ENCODE data around the gene LMNA.
"Not testable (repeated sequence)": the region's sequence is repeated elsewhere in the genome, so short reads cannot be mapped to it uniquely, and the experiment has no call there.

Gene LMNA

GRCh38 chr1:156160743-156161171 lies 46.2 kb downstream of the LMNA start:
- DNase-seq (ENCODE audit: low read depth in 3 of 3, low spot score in 1 of 3) = peak; percentile 20 to 59 (median 25)

DNA sequence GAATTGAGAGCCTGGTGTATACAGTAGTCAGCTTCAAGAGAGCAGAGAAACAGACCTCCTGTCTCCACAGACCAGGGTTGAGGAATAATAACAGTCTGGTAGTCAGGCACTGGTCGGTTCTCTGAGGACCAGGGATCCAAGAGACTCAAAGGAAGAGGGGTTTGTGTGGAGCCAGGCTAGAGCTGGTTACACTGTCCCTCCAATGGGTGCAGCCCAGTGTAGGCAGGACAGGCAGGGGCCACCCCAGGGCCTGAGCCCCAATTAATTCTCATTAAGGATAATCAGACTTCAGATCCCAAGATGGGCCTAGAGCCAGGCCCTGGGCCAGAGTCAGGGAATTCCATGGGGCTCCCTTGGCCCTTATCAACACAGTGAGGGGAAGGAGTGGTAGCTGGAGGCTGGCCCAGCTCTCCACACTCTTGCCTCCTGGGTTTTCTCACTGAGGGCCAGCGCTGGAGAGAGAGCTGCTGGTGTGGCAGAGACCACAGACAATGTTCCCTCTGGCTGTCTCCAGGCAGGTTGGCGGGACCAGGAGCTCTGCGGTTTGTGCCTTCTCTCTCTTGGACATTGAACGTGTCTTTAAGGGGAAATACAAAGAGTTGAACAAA lies 48.0 kb downstream of the LMNA start:
- DNase-seq (ENCODE audit: low read depth in 3 of 3, low spot score in 1 of 3) = no peak

- no peak for DNase-seq (ENCODE audit: low read depth in 3 of 3, low spot score in 1 of 3)
These were observed 49.2 kb downstream of the LMNA start for GRCh38 chr1:156163712-156164111.

DNA sequence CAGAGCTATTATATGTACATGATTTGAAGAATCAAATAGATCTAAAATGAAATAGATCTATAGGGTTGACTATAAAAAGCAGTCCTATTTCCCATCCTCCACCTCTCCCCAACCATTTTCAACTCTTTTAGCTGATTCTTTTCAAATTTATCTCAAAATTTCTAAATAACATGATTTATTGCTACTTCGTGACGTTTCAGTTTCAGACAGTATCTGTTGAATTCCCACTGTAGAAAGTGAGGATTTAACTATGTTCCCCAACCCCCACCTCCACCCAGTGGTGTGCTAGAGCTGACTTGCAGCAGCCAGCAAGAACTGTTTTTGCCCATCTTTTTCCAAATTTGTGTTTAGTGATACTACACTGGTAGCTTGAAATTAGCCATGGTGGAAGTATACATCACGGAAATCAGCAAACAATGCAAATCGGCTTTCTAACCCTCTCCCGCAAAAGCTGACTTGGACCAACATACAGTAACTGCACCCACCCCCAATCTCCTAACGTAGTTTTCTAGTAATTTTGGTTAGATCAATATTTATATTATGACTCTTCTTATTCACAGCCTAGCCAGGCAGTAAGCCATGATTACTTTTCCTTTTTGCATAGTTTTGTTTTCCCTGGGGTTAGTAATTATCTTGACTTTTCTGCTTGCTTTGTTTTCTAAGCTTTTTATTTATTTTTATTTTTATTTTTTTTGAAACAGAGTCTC lies 49.8 kb downstream of the LMNA start:
- no peak for DNase-seq (ENCODE audit: low read depth in 3 of 3, low spot score in 1 of 3)

GRCh38 chr1:156165083-156165482 lies 50.6 kb downstream of the LMNA start:
- DNase-seq (ENCODE audit: low read depth in 3 of 3, low spot score in 1 of 3) = no peak

DNA sequence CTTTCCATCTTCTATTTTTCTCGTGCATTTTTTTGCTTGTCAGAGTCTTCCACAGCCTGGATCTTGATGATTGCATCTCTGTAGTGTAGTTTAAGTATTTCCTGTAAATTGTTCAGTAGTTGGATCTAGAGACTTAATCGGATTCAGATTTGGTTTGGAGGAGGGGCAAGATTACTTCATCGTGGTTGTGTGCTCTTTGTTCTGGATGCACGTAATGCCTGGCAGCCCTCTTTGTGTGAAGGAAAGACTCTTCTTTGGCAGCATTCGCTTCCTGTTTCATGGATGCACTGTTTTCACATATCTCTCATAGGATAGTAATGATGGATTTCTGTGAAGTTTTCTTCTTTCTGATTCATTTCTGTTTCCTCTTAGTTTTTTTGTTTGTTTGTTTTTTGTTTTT lies 53.0 kb downstream of the LMNA start:
- no peak for DNase-seq (ENCODE audit: low read depth in 3 of 3, low spot score in 1 of 3)

GRCh38 chr1:156172696-156173470 lies 58.4 kb downstream of the LMNA start:
- DNase-seq (ENCODE audit: low read depth in 3 of 3, low spot score in 1 of 3) = no peak

DNA sequence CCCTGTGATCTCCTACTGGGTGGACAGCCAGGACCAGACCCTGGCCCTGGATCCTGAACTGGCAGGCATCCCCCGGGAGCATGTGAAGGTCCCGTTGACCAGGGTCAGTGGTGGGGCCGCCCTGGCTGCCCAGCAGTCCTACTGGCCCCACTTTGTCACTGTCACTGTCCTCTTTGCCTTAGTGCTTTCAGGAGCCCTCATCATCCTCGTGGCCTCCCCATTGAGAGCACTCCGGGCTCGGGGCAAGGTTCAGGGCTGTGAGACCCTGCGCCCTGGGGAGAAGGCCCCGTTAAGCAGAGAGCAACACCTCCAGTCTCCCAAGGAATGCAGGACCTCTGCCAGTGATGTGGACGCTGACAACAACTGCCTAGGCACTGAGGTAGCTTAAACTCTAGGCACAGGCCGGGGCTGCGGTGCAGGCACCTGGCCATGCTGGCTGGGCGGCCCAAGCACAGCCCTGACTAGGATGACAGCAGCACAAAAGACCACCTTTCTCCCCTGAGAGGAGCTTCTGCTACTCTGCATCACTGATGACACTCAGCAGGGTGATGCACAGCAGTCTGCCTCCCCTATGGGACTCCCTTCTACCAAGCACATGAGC lies 62.2 kb downstream of the LMNA start:
- no peak for DNase-seq (ENCODE audit: low read depth in 3 of 3, low spot score in 1 of 3)

DNA sequence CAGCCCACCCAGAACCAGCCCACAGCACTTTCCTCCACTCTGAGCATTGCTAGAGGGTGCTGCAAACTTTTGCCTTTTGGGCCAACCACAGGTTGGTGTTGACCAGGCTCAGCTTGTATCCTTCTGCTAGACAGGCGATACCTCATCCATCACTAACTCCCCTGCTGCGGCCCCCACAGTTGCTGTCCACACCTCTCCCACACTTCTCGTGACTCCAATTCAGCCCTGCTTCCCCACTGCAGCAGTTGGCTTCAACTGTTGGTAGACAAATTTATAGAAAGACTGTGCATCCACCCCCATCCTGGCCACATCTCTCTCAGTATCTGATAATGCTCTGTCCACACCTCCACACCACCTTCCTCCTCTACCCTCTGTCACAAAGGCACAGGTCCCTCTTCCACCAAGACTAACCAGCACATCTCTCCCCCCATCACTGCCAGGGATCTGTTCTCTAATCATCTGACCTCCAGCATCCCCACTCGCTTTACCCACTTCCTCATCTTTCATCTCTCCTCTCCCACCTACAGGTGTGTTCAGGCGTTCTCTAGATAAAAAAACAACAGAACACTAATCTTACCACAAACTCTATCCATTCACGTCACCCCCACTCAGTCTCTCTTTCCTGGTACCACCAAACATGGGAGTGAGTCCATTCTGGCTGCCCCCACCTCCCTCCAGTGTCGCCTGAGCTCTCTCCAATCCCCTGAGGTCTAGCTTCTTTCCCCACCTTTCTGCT lies 63.6 kb downstream of the LMNA start:
- DNase-seq (ENCODE audit: low read depth in 3 of 3, low spot score in 1 of 3) = no peak

GRCh38 chr1:156180471-156180870 lies 66.0 kb downstream of the LMNA start:
- DNase-seq (ENCODE audit: low read depth in 3 of 3, low spot score in 1 of 3) = no peak

- DNase-seq (ENCODE audit: low read depth in 3 of 3, low spot score in 1 of 3) = not testable (repeated sequence)
These were observed 66.9 kb downstream of the LMNA start for GRCh38 chr1:156181391-156181924.

DNA sequence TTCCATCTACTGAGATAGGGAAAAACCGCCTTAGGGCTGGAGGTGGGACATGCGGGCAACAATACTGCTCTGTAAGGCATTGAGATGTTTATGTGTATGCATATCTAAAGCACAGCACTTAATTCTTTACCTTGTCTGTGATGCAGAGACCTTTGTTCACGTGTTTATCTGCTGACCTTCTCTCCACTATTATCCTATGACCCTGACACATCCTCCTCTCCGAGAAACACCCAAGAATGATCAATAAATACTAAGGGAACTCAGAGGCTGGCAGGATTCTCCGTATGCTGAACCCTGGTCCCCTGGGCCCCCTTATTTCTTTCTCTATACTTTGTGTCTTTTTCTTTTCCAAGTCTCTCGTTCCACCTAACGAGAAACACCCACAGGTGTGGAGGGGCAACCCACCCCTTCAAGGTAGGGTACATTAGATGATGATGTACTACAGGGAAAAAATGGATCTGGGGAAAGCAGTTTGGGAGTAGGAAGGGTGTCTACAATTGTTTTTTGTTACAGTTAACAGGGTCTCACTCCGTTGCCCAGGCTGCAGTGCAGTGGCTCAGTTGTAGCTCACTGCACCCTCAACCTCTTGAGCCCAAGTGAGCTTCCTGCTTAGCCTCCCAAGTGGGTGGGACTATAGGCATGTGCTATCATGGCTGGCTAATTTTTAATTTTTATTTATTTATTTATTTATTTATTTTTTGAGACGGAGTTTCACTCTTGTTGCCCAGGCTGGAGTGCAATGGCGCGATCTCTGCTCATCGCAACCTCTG lies 67.7 kb downstream of the LMNA start:
- not testable (repeated sequence) for DNase-seq (ENCODE audit: low read depth in 3 of 3, low spot score in 1 of 3)

- not testable (repeated sequence) for DNase-seq (ENCODE audit: low read depth in 3 of 3, low spot score in 1 of 3)
These were observed 72.1 kb downstream of the LMNA start for GRCh38 chr1:156186347-156187177.
